ENCODE data around the gene ZFP64.
"Not testable (repeated sequence)": the region's sequence is repeated elsewhere in the genome, so short reads cannot be mapped to it uniquely, and the experiment has no call there.

Gene ZFP64

DNA sequence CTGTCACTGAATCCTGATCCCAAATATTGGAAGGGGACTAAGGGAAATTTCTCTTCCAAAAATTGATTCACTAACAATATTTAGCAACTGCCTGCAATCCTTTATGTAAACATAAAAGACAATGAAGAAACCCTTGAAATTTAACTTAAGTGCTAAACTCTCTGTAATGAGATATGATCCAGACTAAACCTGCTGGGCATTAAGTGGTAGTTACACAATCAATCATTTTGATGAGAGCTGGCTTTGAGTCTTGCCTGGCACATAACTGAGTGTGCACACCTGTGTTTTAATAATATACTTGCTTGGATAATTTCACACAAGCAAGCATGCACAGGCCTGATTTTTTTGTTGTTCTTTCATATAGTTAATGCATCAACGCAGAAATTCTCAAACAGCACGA is 9.8 kb upstream of the ZFP64 start:
- TF ChIP-seq, protein P1, sequence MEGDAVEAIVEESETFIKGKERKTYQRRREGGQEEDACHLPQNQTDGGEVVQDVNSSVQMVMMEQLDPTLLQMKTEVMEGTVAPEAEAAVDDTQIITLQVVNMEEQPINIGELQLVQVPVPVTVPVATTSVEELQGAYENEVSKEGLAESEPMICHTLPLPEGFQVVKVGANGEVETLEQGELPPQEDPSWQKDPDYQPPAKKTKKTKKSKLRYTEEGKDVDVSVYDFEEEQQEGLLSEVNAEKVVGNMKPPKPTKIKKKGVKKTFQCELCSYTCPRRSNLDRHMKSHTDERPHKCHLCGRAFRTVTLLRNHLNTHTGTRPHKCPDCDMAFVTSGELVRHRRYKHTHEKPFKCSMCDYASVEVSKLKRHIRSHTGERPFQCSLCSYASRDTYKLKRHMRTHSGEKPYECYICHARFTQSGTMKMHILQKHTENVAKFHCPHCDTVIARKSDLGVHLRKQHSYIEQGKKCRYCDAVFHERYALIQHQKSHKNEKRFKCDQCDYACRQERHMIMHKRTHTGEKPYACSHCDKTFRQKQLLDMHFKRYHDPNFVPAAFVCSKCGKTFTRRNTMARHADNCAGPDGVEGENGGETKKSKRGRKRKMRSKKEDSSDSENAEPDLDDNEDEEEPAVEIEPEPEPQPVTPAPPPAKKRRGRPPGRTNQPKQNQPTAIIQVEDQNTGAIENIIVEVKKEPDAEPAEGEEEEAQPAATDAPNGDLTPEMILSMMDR (IDR thresholded peaks at IDR 0.05; ENCODE audit: insufficient read depth, missing control alignments): no peak
- DNase-seq (ENCODE audit: insufficient read length, low spot score) (no peak), FAIRE-seq (no peak)

DNA sequence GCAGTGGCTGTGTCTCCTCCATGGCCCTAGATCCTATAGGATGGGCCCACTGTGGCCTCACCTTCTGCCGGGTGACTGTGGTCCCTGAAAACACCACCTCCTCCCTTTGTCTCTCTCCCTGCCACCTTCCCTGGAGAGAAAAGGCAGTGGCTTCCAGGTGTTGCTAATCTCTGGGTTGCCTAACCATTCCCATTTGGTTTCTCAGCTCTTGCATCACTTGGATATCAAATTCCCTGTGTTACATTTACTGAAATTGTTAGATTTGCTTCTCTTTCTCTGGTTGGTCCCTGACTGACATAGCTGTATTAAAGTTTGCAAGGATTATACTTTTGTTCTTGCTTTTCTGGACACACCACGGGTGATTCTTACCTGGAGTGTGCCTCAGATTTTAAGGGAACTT is 9.3 kb upstream of the ZFP64 start:
- no peak for DNase-seq (ENCODE audit: insufficient read length, low spot score)
- TF ChIP-seq, protein P1 (IDR thresholded peaks at IDR 0.05; ENCODE audit: insufficient read depth, missing control alignments): no peak
- no peak for FAIRE-seq

DNA sequence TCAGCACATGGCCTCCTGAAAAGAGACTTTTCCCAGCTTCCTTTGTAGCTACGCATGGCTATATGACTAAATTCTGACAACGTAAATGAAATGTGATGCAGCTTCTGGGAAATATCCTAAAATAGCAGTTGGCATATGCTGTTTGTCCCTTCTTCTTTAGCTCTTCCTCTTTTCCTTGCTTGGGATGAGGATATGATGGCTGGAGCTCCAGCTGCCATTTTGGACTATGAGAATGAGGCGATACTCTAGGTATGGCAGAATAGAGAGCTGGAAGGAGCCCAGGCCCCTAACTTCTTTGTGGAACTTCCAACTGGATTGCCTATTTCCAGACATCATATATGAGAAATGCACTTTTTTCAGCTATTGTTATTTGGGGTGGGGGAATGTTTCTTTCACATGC is 5.3 kb upstream of the ZFP64 start:
- FAIRE-seq: no peak
- DNase-seq (ENCODE audit: insufficient read length, low spot score): no peak
- TF ChIP-seq, protein P1 (IDR thresholded peaks at IDR 0.05; ENCODE audit: insufficient read depth, missing control alignments): no peak

DNA sequence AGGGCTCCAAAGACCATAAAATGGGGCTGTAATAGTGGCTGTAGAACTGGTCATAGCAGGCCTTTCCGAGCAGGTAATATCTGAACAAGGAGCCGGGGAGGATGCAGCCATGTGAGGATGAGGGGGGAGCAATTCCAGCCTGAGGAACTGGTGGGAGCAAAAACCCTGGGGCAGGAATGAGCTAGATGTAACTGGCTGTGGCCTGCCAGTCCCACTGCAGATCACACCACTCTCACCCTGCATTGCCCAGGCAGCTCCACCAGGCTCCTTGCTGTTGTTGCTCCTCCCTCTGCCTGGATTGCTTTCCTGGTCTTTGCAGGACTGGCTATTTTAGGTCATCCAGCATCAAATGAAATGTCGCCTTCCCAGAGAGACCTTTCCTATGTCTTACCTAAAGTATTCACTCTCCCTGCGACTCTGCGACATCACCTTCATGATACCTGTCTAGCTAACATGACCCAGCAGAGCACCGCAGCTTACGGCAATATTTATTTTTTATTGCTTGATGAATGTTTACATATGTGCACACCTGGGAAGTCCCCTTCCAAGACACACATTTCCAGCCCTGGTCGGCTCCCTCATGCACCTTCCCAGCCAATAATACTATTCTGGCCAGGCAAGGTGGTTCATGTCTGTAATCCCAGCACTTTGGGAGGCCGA is 2.4 kb upstream of the ZFP64 start:
- TF ChIP-seq, protein P1 (IDR thresholded peaks at IDR 0.05; ENCODE audit: insufficient read depth, missing control alignments): no peak
- FAIRE-seq (no peak), DNase-seq (ENCODE audit: insufficient read length, low spot score) (no peak)

DNA sequence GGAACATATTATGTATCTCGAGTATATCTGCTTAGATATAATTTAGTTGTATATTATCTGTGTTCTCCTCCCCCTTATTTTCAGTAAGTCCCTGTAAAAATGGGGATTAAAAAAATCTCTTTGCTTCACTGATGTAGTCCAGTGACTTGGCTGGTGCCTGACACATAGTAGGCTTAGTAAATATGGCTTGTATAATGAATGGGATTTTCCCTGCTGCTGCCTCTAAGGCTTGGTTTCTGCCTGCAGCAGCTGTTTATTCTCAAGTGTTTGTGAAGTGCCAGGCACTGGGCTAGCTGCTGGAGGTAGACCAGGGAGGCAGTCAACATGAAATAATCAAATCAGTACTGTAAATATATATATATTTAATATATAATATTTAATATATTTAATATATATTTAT is 1.6 kb upstream of the ZFP64 start:
- DNase-seq (ENCODE audit: insufficient read length, low spot score) (no peak), FAIRE-seq (no peak)
- TF ChIP-seq, protein P1 (IDR thresholded peaks at IDR 0.05; ENCODE audit: insufficient read depth, missing control alignments): no peak

DNA sequence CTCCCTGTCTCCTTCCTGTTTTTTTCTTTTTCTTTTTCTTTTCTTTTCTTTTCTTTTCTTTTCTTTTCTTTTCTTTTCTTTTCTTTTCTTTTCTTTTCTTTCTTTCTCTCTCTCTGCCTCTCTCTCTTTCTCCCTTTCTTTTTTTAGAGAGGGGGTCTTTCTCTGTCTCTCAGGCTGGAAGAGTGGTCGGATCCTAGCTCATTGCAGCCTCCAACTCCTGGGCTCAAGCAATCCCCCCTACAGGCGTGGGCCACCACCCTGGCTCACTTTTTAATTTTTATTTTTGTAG is 1.1 kb upstream of the ZFP64 start:
- not testable (repeated sequence) for FAIRE-seq

DNA sequence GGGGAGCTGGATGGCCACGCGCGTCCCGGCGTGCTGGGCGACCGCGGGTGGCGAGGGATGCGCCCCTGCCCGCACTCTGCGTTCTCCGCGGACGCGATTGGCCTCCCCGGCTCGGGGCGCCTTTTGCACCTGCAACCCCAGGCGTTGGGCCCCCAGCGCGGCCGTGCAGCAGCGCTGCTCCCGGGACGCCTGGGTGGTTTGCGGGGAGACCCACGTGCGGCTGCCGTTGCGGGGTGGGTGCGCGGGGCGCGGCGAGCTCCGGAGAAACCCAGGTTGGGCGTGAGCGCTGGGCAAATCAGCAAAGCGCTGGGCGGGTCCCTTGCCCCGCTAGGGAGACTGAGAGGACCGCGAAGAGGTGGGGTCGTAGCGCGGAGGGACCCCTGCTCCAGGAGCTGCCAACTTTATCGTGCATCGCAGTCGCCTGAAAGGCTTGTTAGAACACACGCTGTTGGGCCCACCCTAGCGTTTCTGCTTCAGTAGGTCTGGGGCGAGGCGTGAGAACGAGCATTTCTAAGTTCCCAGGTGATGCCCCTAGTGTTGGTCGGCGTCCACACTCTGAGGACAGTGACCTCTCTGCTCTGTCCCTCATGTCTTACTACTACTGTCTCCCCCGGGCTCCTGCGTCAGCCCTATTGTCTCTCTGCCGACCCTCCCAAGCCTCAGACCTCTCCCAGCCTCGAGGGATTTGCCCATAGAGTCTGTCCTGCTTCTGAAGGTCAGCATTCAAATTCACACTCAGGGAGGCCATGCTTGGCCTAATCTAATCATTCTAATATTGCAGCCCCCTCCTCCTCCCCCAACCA is 538 bp upstream of the ZFP64 start:
- TF ChIP-seq, protein P1 (IDR thresholded peaks at IDR 0.05; ENCODE audit: insufficient read depth, missing control alignments): no peak
- no peak for FAIRE-seq

More for the DNA sequence above, 1.1 kb upstream of the ZFP64 start:
- not testable (repeated sequence) for DNase-seq (ENCODE audit: insufficient read length, low spot score)

More for the DNA sequence above, 538 bp upstream of the ZFP64 start:
- DNase-seq (ENCODE audit: insufficient read length, low spot score): no peak
